DOHH2 (cell line): ENCODE results near the gene SPIRE1.

Experiments
- EZH2phosphoT487 ChIP-seq: fragments of 200-600 bp; sonication (generic); IDR thresholded peaks from 2 replicates; pipeline ENCODE4 v1.6.1; 2017; ENCODE audit warnings: borderline replicate concordance, mild to moderate bottlenecking, antibody characterized with exemption, low read length, moderate library complexity, mixed read lengths
- TF ChIP-seq, protein P1 (sequence below): fragments of 200-600 bp; sonication (generic); IDR thresholded peaks from one replicate; pipeline ENCODE4 v1.5.1; 2014; ENCODE audit warnings: antibody characterized with exemption, mild to moderate bottlenecking, low read depth, low read length; ENCODE audit not compliant: poor library complexity, severe bottlenecking

DNA sequence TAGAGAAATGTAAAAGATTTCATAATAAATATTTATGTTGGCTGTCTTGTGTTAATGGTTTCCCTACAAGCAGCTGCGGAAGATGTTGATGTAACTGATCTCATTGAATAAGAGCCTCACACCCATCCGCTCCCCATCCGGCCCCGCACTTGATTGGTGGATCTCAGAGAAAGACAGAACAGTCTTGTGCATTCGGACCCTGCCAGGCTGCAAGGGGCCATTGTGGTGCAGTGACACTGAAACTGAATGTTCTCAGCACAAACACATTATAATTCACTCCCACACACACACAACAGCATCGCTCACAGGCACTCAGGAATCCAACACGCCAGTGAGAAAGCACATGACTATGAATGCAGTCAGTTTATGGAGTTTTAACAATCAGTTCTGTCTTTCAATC lies 202.4 kb downstream of the SPIRE1 start:
- TF ChIP-seq, protein P1, sequence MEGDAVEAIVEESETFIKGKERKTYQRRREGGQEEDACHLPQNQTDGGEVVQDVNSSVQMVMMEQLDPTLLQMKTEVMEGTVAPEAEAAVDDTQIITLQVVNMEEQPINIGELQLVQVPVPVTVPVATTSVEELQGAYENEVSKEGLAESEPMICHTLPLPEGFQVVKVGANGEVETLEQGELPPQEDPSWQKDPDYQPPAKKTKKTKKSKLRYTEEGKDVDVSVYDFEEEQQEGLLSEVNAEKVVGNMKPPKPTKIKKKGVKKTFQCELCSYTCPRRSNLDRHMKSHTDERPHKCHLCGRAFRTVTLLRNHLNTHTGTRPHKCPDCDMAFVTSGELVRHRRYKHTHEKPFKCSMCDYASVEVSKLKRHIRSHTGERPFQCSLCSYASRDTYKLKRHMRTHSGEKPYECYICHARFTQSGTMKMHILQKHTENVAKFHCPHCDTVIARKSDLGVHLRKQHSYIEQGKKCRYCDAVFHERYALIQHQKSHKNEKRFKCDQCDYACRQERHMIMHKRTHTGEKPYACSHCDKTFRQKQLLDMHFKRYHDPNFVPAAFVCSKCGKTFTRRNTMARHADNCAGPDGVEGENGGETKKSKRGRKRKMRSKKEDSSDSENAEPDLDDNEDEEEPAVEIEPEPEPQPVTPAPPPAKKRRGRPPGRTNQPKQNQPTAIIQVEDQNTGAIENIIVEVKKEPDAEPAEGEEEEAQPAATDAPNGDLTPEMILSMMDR: no peak
- TF ChIP-seq EZH2phosphoT487: no peak
